NT2/D1 (cell line): ENCODE measurements around the gene FBXW4.

Experiments
- DNase-seq: peaks from one replicate; pipeline ENCODE4 v3.0.0-alpha.2; 2011; ENCODE audit warnings: low read depth, low spot score
- H3K27me3 ChIP-seq: 2 replicates; pipeline ENCODE4 v1.6.0; 2011; ENCODE audit warnings: mild to moderate bottlenecking; ENCODE audit not compliant: insufficient read length, insufficient read depth
- H3K36me3 ChIP-seq: 2 replicates; pipeline ENCODE4 v1.6.1; 2011; ENCODE audit warnings: mild to moderate bottlenecking, low read length, mixed read lengths; ENCODE audit not compliant: insufficient read depth, insufficient read length
- H3K4me1 ChIP-seq: 2 replicates; pipeline ENCODE4 v1.5.1; 2011; ENCODE audit not compliant: insufficient read depth, insufficient read length
- H3K4me3 ChIP-seq: 2 replicates; pipeline ENCODE4 v1.5.1; 2011; ENCODE audit warnings: low read depth; ENCODE audit not compliant: insufficient read length
- H3K9ac ChIP-seq: 2 replicates; pipeline ENCODE4 v1.6.0; 2011; ENCODE audit warnings: low read depth; ENCODE audit not compliant: insufficient read length
- H3K9me3 ChIP-seq: 2 replicates; pipeline ENCODE4 v1.5.1; 2011; ENCODE audit warnings: mild to moderate bottlenecking, low read length; ENCODE audit not compliant: insufficient read depth
- SUZ12 ChIP-seq: IDR thresholded peaks from 2 replicates; pipeline ENCODE4 v1.6.1; 2011; ENCODE audit not compliant: insufficient read length, insufficient read depth; ENCODE audit errors: extremely low read depth
- YY1 ChIP-seq: IDR thresholded peaks from 2 replicates; pipeline ENCODE4 v1.6.1; 2011; ENCODE audit not compliant: insufficient read length, insufficient read depth
- ZNF274 ChIP-seq: IDR thresholded peaks from 2 replicates; pipeline ENCODE4 v1.6.1; 2011; ENCODE audit warnings: mild to moderate bottlenecking, low read depth, low read length

Gene FBXW4

GRCh38 chr10:101670635-101671034, 24.3 kb downstream of the FBXW4 start:
- no peak overlapping the region for H3K4me3 ChIP-seq
- TF ChIP-seq ZNF274 (no peak), SUZ12 (no peak), YY1 (no peak)
- no peak for DNase-seq
- H3K4me1 ChIP-seq = no peaks in the 10 kb centered on the region
- H3K9ac ChIP-seq = no peak overlapping the region
- no peaks in the 10 kb centered on the region for H3K9me3 ChIP-seq
- no peaks in the 10 kb centered on the region for H3K27me3 ChIP-seq
- H3K36me3 ChIP-seq = peaks cover 26% of the 10 kb centered on the region

- DNase-seq = no peak
- no peak overlapping the region for H3K9ac ChIP-seq
- H3K4me1 ChIP-seq = no peaks in the 10 kb centered on the region
- no peaks in the 10 kb centered on the region for H3K9me3 ChIP-seq
- H3K36me3 ChIP-seq = peaks cover 26% of the 10 kb centered on the region
- no peak for TF ChIP-seq ZNF274
- no peak for TF ChIP-seq SUZ12
- TF ChIP-seq YY1 = no peak
- no peak overlapping the region for H3K4me3 ChIP-seq
- H3K27me3 ChIP-seq = no peaks in the 10 kb centered on the region
These were observed 25.8 kb downstream of the FBXW4 start for GRCh38 chr10:101669181-101669580.

- H3K4me1 ChIP-seq = no peaks in the 10 kb centered on the region
- no peaks in the 10 kb centered on the region for H3K27me3 ChIP-seq
- no peaks in the 10 kb centered on the region for H3K9me3 ChIP-seq
- no peak for TF ChIP-seq YY1
- TF ChIP-seq SUZ12 = no peak
- TF ChIP-seq ZNF274 = no peak
- H3K36me3 ChIP-seq = peaks cover 26% of the 10 kb centered on the region
- H3K9ac ChIP-seq = no peak overlapping the region
- H3K4me3 ChIP-seq = no peak overlapping the region
- no peak for DNase-seq
These were observed 26.4 kb downstream of the FBXW4 start for GRCh38 chr10:101668566-101668965.

- TF ChIP-seq ZNF274 = no peak
- TF ChIP-seq YY1 = no peak
- no peak for TF ChIP-seq SUZ12
- Histone ChIP-seq H3K9ac (no peak overlapping the region), H3K36me3 (peaks cover 17% of the 10 kb centered on the region), H3K4me1 (peaks cover 2% of the 10 kb centered on the region), H3K4me3 (no peak overlapping the region), H3K9me3 (no peaks in the 10 kb centered on the region), H3K27me3 (no peaks in the 10 kb centered on the region)
- DNase-seq = no peak
These were observed 28.9 kb downstream of the FBXW4 start for GRCh38 chr10:101666083-101666482.

DNA sequence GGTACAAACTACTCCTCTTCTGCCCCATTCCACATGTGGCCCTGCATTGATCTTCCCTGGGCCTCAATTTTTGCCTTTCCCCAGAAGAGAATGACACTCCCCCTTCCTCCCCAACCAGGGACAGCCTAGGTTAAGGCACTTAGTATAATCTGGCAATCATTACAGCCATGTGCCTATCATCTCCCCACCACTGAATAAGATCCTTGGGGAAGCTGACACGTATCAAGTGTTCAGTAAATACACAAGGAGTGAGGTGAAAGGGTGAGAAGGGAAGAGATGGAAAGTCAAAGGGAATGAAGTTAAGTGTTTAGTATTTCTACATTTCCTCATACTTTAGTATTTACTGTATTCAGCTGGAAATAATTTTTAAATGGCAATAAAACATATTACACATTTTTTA, 31.9 kb downstream of the FBXW4 start:
- Histone ChIP-seq H3K9ac (no peak overlapping the region), H3K9me3 (no peaks in the 10 kb centered on the region), H3K27me3 (no peaks in the 10 kb centered on the region), H3K4me3 (no peak overlapping the region), H3K36me3 (peaks cover 11% of the 10 kb centered on the region), H3K4me1 (peaks cover 8% of the 10 kb centered on the region)
- no peak for DNase-seq
- TF ChIP-seq SUZ12 (no peak), ZNF274 (no peak), YY1 (no peak)

GRCh38 chr10:101660256-101660655, 34.7 kb downstream of the FBXW4 start:
- peaks cover 6% of the 10 kb centered on the region for H3K36me3 ChIP-seq
- no peaks in the 10 kb centered on the region for H3K27me3 ChIP-seq
- peaks cover 8% of the 10 kb centered on the region for H3K4me1 ChIP-seq
- no peak overlapping the region for H3K4me3 ChIP-seq
- H3K9me3 ChIP-seq = no peaks in the 10 kb centered on the region
- H3K9ac ChIP-seq = no peak overlapping the region
- peak; percentile 35 for DNase-seq
- TF ChIP-seq ZNF274 (no peak), SUZ12 (no peak), YY1 (no peak)

DNA sequence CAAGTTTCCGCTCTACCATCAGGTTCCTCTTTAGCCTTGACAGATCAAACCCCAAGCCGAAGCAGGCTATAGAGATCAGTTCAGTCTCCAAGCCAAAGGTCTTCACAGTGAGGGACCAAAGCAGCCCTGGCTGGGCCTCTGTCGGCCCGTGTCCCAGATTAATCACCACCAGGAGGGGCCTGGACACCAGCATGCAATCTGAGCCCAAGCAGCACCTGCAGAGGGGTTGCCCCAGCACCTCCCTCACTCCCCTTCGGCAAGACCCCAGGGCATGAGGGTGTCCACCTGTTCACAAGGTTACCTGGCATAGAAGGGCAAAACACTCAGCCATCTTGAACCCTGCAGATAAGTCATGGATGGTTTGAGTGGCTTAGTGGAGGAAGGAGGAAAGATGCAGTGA, 36.0 kb downstream of the FBXW4 start:
- Histone ChIP-seq H3K9ac (no peak overlapping the region), H3K36me3 (peaks cover 6% of the 10 kb centered on the region), H3K4me3 (no peak overlapping the region), H3K27me3 (no peaks in the 10 kb centered on the region), H3K4me1 (peaks cover 8% of the 10 kb centered on the region), H3K9me3 (no peaks in the 10 kb centered on the region)
- TF ChIP-seq SUZ12 (no peak), ZNF274 (no peak), YY1 (no peak)
- DNase-seq = no peak

DNA sequence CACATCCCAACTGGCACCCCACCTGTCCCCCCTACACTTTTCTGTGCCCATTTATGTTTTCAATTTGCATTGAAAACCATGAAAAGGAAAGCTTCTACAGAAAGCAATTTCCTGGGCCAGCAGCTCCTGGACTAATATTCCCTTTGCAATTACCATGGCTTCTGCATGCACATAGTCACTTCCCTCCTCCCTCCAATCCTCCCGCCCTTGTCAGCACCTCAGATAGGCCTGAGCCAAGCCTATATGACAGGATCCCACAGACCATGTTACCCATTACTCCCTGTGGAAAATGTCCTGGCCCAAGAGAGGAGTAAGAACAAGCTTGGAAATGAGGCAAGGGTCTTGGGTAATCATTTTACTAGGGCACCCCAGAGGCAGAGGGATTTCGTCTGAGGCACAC, 38.1 kb downstream of the FBXW4 start:
- H3K9ac ChIP-seq = no peak overlapping the region
- no peak overlapping the region for H3K4me3 ChIP-seq
- peaks cover 8% of the 10 kb centered on the region for H3K4me1 ChIP-seq
- H3K36me3 ChIP-seq = no peaks in the 10 kb centered on the region
- no peak for DNase-seq
- TF ChIP-seq YY1 (no peak), SUZ12 (no peak), ZNF274 (no peak)
- no peaks in the 10 kb centered on the region for H3K27me3 ChIP-seq
- no peaks in the 10 kb centered on the region for H3K9me3 ChIP-seq
